SK-N-SH treated with all-trans-retinoic acid at 6 μM for 48 hours (cell line): ENCODE data around the gene BPGM.
A peak's percentile ranks its signal among the peaks of the same experiment; 100 is the strongest.

Source experiments
- ATAC-seq: fragments of 200-7000 bp; cut with Tn5 transposase; 3 replicates; pipeline ENCODE4 v1.9.1; 2020; ENCODE audit warnings: mild to moderate bottlenecking, moderate library complexity
- BACH2 ChIP-seq: fragments of 250-450 bp; sonication (Bioruptor Pico); IDR thresholded peaks from 2 replicates; pipeline ENCODE4 v1.9.0; 2021; ENCODE audit warnings: mild to moderate bottlenecking, borderline replicate concordance
- CSDC2 ChIP-seq: fragments of 250-450 bp; sonication (Bioruptor Pico); IDR thresholded peaks from 2 replicates; pipeline ENCODE4 v1.5.0; 2020; ENCODE audit warnings: mild to moderate bottlenecking, moderate library complexity
- GLIS3 ChIP-seq: fragments of 250-450 bp; sonication (Bioruptor Pico); IDR thresholded peaks from 2 replicates; pipeline ENCODE4 v1.5.0; 2020; ENCODE audit warnings: mild to moderate bottlenecking, moderate library complexity
- ISL1 ChIP-seq: fragments of 250-450 bp; sonication (Bioruptor Pico); IDR thresholded peaks from 2 replicates; pipeline ENCODE4 v2.1.2; 2022; ENCODE audit warnings: mild to moderate bottlenecking, moderate library complexity
- OSR1 ChIP-seq: fragments of 250-450 bp; sonication (Bioruptor Pico); IDR thresholded peaks from 2 replicates; pipeline ENCODE4 v1.8.0; 2022; ENCODE audit warnings: moderate library complexity, mild to moderate bottlenecking, inconsistent platforms
- PPARA ChIP-seq: fragments of 250-450 bp; sonication (Bioruptor Pico); IDR thresholded peaks from 2 replicates; pipeline ENCODE4 v1.5.0; 2020; ENCODE audit warnings: mild to moderate bottlenecking, borderline replicate concordance
- RARB ChIP-seq: fragments of 250-450 bp; sonication (Bioruptor Pico); IDR thresholded peaks from 2 replicates; pipeline ENCODE4 v1.8.0; 2021; ENCODE audit warnings: mild to moderate bottlenecking, moderate library complexity
- TCF4 ChIP-seq: fragments of 250-450 bp; sonication (Bioruptor Pico); IDR thresholded peaks from 2 replicates; pipeline ENCODE4 v1.8.0; 2021; ENCODE audit warnings: mild to moderate bottlenecking, moderate library complexity, borderline replicate concordance
- TOX ChIP-seq: fragments of 250-450 bp; sonication (Bioruptor Pico); IDR thresholded peaks from 2 replicates; pipeline ENCODE4 v1.8.0; 2021; ENCODE audit warnings: mild to moderate bottlenecking, moderate library complexity, borderline replicate concordance
- ZC3H10 ChIP-seq: fragments of 250-450 bp; sonication (Bioruptor Pico); IDR thresholded peaks from 2 replicates; pipeline ENCODE4 v1.5.1; 2021; ENCODE audit warnings: mild to moderate bottlenecking, moderate library complexity
- ZFP3 ChIP-seq: fragments of 250-450 bp; sonication (Bioruptor Pico); IDR thresholded peaks from 2 replicates; pipeline ENCODE4 v1.5.0; 2020; ENCODE audit warnings: mild to moderate bottlenecking, moderate library complexity
- ZFP30 ChIP-seq: fragments of 450-650 bp; formaldehyde crosslinking; IDR thresholded peaks from 2 replicates; pipeline ENCODE4 v1.5.0; 2022; ENCODE audit warnings: mild to moderate bottlenecking, moderate library complexity
- ZNF565 ChIP-seq: fragments of 450-650 bp; formaldehyde crosslinking; conservative IDR thresholded peaks from 2 replicates; pipeline ENCODE4 v1.5.0; 2020; ENCODE audit warnings: low read depth, mild to moderate bottlenecking, moderate library complexity
- ZNF70 ChIP-seq: fragments of 450-650 bp; formaldehyde crosslinking; IDR thresholded peaks from 2 replicates; pipeline ENCODE4 v1.5.0; 2020; ENCODE audit warnings: mild to moderate bottlenecking, moderate library complexity
- ZNF8 ChIP-seq: fragments of 450-650 bp; formaldehyde crosslinking; IDR thresholded peaks from 2 replicates; pipeline ENCODE4 v1.5.0; 2020; ENCODE audit warnings: mild to moderate bottlenecking, moderate library complexity
- TF ChIP-seq, protein P1 (sequence below): fragments of 250-450 bp; sonication (Bioruptor Pico); IDR thresholded peaks from 2 replicates; pipeline ENCODE4 v1.5.1; 2021; ENCODE audit warnings: mild to moderate bottlenecking, moderate library complexity
- TF ChIP-seq, protein P2 (sequence below): fragments of 250-450 bp; sonication (Bioruptor Pico); IDR thresholded peaks from 2 replicates; pipeline ENCODE4 v1.5.1; 2020; ENCODE audit warnings: low read depth, mild to moderate bottlenecking, moderate library complexity
- TF ChIP-seq, protein P3 (sequence below): fragments of 250-450 bp; sonication (Bioruptor Pico); IDR thresholded peaks from 2 replicates; pipeline ENCODE4 v1.8.0; 2021; ENCODE audit warnings: low read depth, mild to moderate bottlenecking, moderate library complexity, borderline replicate concordance
- TF ChIP-seq, protein P4 (sequence below): fragments of 250-450 bp; sonication (Bioruptor Pico); IDR thresholded peaks from 2 replicates; pipeline ENCODE4 v1.5.0; 2020; ENCODE audit warnings: mild to moderate bottlenecking, moderate library complexity
- TF ChIP-seq, protein P5 (sequence below): fragments of 250-450 bp; sonication (Bioruptor Pico); IDR thresholded peaks from 2 replicates; pipeline ENCODE4 v1.8.0; 2020; ENCODE audit warnings: mild to moderate bottlenecking, moderate library complexity, borderline replicate concordance

Gene BPGM

DNA sequence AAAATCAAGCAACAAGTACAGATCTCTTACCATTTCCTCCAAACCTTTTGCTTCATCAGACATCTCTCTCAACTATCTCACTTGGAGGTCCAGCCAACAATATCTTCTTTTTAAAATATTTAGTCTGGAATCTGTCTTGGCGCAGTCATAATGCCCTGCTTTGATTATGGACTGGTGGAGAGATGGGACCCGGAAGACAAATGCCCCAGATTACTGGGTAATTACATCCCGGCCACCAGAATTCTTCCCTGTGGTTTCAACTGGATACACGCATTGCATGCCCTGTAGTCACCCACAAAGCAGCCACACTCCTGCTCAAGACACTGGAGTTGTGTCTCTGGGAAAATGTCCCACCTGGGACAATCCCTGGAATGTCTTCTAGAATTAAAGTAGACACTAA is 65.5 kb downstream of the BPGM start:
- TF ChIP-seq, protein P1, sequence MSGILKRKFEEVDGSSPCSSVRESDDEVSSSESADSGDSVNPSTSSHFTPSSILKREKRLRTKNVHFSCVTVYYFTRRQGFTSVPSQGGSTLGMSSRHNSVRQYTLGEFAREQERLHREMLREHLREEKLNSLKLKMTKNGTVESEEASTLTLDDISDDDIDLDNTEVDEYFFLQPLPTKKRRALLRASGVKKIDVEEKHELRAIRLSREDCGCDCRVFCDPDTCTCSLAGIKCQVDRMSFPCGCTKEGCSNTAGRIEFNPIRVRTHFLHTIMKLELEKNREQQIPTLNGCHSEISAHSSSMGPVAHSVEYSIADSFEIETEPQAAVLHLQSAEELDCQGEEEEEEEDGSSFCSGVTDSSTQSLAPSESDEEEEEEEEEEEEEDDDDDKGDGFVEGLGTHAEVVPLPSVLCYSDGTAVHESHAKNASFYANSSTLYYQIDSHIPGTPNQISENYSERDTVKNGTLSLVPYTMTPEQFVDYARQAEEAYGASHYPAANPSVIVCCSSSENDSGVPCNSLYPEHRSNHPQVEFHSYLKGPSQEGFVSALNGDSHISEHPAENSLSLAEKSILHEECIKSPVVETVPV (CRISPR knock-in tag): no peak
- TF ChIP-seq, protein P2, sequence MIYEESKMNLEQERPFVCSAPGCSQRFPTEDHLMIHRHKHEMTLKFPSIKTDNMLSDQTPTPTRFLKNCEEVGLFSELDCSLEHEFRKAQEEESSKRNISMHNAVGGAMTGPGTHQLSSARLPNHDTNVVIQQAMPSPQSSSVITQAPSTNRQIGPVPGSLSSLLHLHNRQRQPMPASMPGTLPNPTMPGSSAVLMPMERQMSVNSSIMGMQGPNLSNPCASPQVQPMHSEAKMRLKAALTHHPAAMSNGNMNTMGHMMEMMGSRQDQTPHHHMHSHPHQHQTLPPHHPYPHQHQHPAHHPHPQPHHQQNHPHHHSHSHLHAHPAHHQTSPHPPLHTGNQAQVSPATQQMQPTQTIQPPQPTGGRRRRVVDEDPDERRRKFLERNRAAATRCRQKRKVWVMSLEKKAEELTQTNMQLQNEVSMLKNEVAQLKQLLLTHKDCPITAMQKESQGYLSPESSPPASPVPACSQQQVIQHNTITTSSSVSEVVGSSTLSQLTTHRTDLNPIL (CRISPR knock-in tag): no peak
- TF ChIP-seq TCF4 (CRISPR knock-in tag) (no peak), ISL1 (CRISPR knock-in tag) (no peak), ZFP30 (CRISPR knock-in tag) (no peak), ZNF70 (CRISPR knock-in tag) (no peak), ZNF8 (CRISPR knock-in tag) (no peak), GLIS3 (no peak), OSR1 (CRISPR knock-in tag) (no peak), TOX (CRISPR knock-in tag) (no peak)
- peak; percentile 30; the same call in 2 of the 3 replicates for ATAC-seq

DNA sequence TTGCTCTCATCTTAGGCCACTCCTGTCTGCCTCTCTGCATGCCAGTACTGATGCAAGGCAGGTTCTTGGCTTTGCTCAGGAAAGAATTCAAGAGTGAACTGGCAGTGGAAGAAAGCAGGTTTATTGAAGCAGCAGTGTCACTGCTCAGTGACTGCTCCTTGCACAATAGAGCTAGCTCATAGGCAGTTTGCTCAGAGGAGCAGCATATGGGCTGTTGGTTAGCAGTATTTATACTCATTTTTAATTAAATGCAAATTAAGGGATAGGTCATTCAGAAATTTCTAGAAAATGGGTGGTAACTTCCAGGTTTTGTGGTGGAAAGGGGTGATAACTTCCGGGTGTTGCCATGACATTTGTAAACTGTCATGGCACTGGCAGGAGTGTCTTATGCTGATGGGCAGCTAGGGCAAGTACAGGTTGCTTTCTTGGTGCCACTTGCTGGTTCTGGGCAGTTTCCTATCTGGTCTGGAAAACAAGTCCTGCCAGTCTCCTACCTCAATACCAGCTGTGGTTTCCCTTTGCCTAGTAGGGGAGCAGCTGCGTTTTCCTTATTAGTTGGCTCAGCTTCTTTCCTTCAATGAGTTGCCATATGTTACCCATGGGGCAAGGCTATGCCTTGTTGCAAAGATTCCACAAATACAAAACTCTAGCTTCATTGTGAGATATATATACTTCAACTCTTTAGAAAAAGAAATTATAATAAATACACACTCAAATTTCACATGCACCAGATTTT is 68.0 kb downstream of the BPGM start:
- no peak for ATAC-seq
- no peak for TF ChIP-seq ZC3H10
- no peak for TF ChIP-seq BACH2 (CRISPR knock-in tag)
- TF ChIP-seq OSR1 (CRISPR knock-in tag): no peak
- TF ChIP-seq, protein P3, sequence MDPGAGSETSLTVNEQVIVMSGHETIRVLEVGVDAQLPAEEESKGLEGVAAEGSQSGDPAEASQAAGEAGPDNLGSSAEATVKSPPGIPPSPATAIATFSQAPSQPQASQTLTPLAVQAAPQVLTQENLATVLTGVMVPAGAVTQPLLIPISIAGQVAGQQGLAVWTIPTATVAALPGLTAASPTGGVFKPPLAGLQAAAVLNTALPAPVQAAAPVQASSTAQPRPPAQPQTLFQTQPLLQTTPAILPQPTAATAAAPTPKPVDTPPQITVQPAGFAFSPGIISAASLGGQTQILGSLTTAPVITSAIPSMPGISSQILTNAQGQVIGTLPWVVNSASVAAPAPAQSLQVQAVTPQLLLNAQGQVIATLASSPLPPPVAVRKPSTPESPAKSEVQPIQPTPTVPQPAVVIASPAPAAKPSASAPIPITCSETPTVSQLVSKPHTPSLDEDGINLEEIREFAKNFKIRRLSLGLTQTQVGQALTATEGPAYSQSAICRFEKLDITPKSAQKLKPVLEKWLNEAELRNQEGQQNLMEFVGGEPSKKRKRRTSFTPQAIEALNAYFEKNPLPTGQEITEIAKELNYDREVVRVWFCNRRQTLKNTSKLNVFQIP (CRISPR knock-in tag): no peak
- TF ChIP-seq, protein P4, sequence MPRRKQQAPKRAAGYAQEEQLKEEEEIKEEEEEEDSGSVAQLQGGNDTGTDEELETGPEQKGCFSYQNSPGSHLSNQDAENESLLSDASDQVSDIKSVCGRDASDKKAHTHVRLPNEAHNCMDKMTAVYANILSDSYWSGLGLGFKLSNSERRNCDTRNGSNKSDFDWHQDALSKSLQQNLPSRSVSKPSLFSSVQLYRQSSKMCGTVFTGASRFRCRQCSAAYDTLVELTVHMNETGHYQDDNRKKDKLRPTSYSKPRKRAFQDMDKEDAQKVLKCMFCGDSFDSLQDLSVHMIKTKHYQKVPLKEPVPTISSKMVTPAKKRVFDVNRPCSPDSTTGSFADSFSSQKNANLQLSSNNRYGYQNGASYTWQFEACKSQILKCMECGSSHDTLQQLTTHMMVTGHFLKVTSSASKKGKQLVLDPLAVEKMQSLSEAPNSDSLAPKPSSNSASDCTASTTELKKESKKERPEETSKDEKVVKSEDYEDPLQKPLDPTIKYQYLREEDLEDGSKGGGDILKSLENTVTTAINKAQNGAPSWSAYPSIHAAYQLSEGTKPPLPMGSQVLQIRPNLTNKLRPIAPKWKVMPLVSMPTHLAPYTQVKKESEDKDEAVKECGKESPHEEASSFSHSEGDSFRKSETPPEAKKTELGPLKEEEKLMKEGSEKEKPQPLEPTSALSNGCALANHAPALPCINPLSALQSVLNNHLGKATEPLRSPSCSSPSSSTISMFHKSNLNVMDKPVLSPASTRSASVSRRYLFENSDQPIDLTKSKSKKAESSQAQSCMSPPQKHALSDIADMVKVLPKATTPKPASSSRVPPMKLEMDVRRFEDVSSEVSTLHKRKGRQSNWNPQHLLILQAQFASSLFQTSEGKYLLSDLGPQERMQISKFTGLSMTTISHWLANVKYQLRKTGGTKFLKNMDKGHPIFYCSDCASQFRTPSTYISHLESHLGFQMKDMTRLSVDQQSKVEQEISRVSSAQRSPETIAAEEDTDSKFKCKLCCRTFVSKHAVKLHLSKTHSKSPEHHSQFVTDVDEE: no peak
- TF ChIP-seq TOX (CRISPR knock-in tag): no peak
- TF ChIP-seq ZNF70 (CRISPR knock-in tag): no peak
- no peak for TF ChIP-seq ZNF8 (CRISPR knock-in tag)
- TF ChIP-seq RARB (CRISPR knock-in tag): no peak
- no peak for TF ChIP-seq CSDC2 (CRISPR knock-in tag)
- no peak for TF ChIP-seq PPARA
- TF ChIP-seq ZFP3: no peak
- no peak for TF ChIP-seq TCF4 (CRISPR knock-in tag)
- TF ChIP-seq, protein P5, sequence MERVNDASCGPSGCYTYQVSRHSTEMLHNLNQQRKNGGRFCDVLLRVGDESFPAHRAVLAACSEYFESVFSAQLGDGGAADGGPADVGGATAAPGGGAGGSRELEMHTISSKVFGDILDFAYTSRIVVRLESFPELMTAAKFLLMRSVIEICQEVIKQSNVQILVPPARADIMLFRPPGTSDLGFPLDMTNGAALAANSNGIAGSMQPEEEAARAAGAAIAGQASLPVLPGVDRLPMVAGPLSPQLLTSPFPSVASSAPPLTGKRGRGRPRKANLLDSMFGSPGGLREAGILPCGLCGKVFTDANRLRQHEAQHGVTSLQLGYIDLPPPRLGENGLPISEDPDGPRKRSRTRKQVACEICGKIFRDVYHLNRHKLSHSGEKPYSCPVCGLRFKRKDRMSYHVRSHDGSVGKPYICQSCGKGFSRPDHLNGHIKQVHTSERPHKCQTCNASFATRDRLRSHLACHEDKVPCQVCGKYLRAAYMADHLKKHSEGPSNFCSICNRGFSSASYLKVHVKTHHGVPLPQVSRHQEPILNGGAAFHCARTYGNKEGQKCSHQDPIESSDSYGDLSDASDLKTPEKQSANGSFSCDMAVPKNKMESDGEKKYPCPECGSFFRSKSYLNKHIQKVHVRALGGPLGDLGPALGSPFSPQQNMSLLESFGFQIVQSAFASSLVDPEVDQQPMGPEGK (CRISPR knock-in tag): no peak
- no peak for TF ChIP-seq ZNF565
- no peak for TF ChIP-seq ISL1 (CRISPR knock-in tag)
- TF ChIP-seq, protein P1 (CRISPR knock-in tag): no peak
- no peak for TF ChIP-seq GLIS3
- TF ChIP-seq, protein P2 (CRISPR knock-in tag): no peak
- TF ChIP-seq, all 23 proteins: peak for 0
